OCI-LY7 (cell line): ENCODE measurements around the gene FCHSD2. TPM values are rescaled to one million over a fixed set of nuclear protein-coding genes. Genes with fewer than 3 reads are reported as not detected.

Experiments
- BruUV-seq: library from RNA; stranded (reverse); fragments of 400-500 nt; replicated peaks from 2 replicates; lab custom pipeline; 2021; lab: Mats Ljungman, UMichigan
- CTCF ChIA-PET: fragments of 300-600 bp; sonication (Branson Sonifier 250); formaldehyde crosslinking; loops from one replicate; lab custom pipeline; 2022; ENCODE audit warnings: antibody characterized with exemption; ENCODE audit not compliant: unreplicated experiment; lab: Charles Lee
- POLR2A ChIA-PET: fragments of 300-600 bp; sonication (Branson Sonifier 250); formaldehyde crosslinking; loops from one replicate; lab custom pipeline; 2022; ENCODE audit warnings: antibody characterized with exemption; lab: Charles Lee
- DNase-seq: peaks from one replicate; pipeline ENCODE4 v3.0.0-alpha.2; 2015; ENCODE audit warnings: low spot score
- H2AFZ ChIP-seq: fragments of 200-600 bp; sonication (generic), shearing (Covaris generic); 2 replicates; pipeline ENCODE4 v1.6.1; 2014; ENCODE audit warnings: mild to moderate bottlenecking, antibody characterized with exemption, low read length, moderate library complexity
- H3K27ac ChIP-seq: fragments of 200-600 bp; sonication (generic); 2 replicates; pipeline ENCODE4 v1.5.1; 2014; ENCODE audit warnings: mixed run types, low read depth, mild to moderate bottlenecking, moderate library complexity, low read length, inconsistent platforms; ENCODE audit not compliant: poor library complexity, severe bottlenecking
- H3K36me3 ChIP-seq: fragments of 200-600 bp; sonication (generic); 2 replicates; pipeline ENCODE4 v1.6.1; 2014; ENCODE audit warnings: mild to moderate bottlenecking, antibody characterized with exemption, low read length, moderate library complexity, mixed read lengths; ENCODE audit not compliant: insufficient read depth
- H3K4me1 ChIP-seq: fragments of 200-600 bp; sonication (generic); 2 replicates; pipeline ENCODE4 v1.5.1; 2014; ENCODE audit warnings: mild to moderate bottlenecking, low read length; ENCODE audit not compliant: insufficient read depth, poor library complexity, severe bottlenecking
- H3K4me2 ChIP-seq: fragments of 200-600 bp; sonication (generic); 2 replicates; pipeline ENCODE4 v1.6.1; 2014; ENCODE audit warnings: mild to moderate bottlenecking, low read length
- H3K4me3 ChIP-seq: fragments of 200-600 bp; sonication (generic); 2 replicates; pipeline ENCODE4 v1.5.1; 2014; ENCODE audit warnings: mild to moderate bottlenecking, low read depth, low read length; ENCODE audit not compliant: poor library complexity, severe bottlenecking
- H3K79me2 ChIP-seq: fragments of 200-600 bp; sonication (generic); 2 replicates; pipeline ENCODE4 v1.6.1; 2016; ENCODE audit warnings: low read depth, mild to moderate bottlenecking, low read length, moderate library complexity, mixed read lengths; ENCODE audit not compliant: insufficient read depth
- H3K9me2 ChIP-seq: fragments of 200-600 bp; sonication (generic); 2 replicates; pipeline ENCODE4 v1.6.1; 2016; ENCODE audit warnings: mild to moderate bottlenecking, low read length, mixed read lengths; ENCODE audit not compliant: insufficient read depth
- H3K9me3 ChIP-seq: fragments of 200-600 bp; sonication (generic); 2 replicates; pipeline ENCODE4 v1.6.1; 2014; ENCODE audit warnings: mild to moderate bottlenecking, mixed run types, low read length, mixed read lengths
- H4K20me1 ChIP-seq: fragments of 200-600 bp; sonication (generic); 2 replicates; pipeline ENCODE4 v1.6.1; 2014; ENCODE audit warnings: mild to moderate bottlenecking, antibody characterized with exemption, low read length, moderate library complexity, mixed read lengths; ENCODE audit not compliant: insufficient read depth
- CTCF ChIP-seq: fragments of 200-600 bp; sonication (generic); conservative IDR thresholded peaks from 2 replicates; pipeline ENCODE4 v1.5.1; 2014; ENCODE audit warnings: mild to moderate bottlenecking, antibody characterized with exemption, low read length, moderate library complexity, mixed read lengths
- EZH2phosphoT487 ChIP-seq: fragments of 200-600 bp; sonication (generic); IDR thresholded peaks from 2 replicates; pipeline ENCODE4 v1.6.1; 2018; ENCODE audit warnings: low read depth, borderline replicate concordance, mild to moderate bottlenecking, mixed run types, antibody characterized with exemption, low read length, moderate library complexity, mixed read lengths
- intact Hi-C: fragments of 100-400 bp; cut with micrococcal nuclease; formaldehyde crosslinking; loops from one replicate; pipeline ENCODE4 v1.10.0; 2022; ENCODE audit not compliant: unreplicated experiment
- total RNA-seq, 2 experiments: library from RNA; depleted of rRNA in 1 of 2; stranded (reverse); fragments of >200 nt in 1 of 2; shearing (Covaris generic) in 1 of 2; gene quantifications; 2 replicates each; pipeline ENCODE4 v1.2.3, GENCODE V29; 2014 to 2022

The FCHSD2 gene
- total RNA-seq, 2 experiments from 2014 or later = 39.0 to 147 TPM

GRCh38 chr11:72972496-72973128 lies 169.5 kb downstream of the FCHSD2 start:
- ChIA-PET CTCF (no interaction called here), POLR2A (interaction anchor here (0.7 kb wide), 2 partner anchors 11 to 22 kb away, joined by 3 read pairs; no protein-coding TSS in a partner anchor)
- no peaks in the 10 kb centered on the region for H3K4me1 ChIP-seq
- TF ChIP-seq CTCF (no peak), EZH2phosphoT487 (no peak)
- peaks cover 94% of the 10 kb centered on the region for H3K36me3 ChIP-seq
- no peak overlapping the region for H3K4me2 ChIP-seq
- no peaks in the 10 kb centered on the region for H3K9me2 ChIP-seq
- intact Hi-C loops = no loop called here
- no peak overlapping the region for H3K27ac ChIP-seq
- H3K79me2 ChIP-seq = peaks cover 32% of the 10 kb centered on the region; the same call in 1 of the 2 replicates
- no TSS peak for BruUV-seq
- H3K9me3 ChIP-seq = peaks cover 6% of the 10 kb centered on the region; the same call in 1 of the 2 replicates
- H3K4me3 ChIP-seq = no peak overlapping the region
- no peaks in the 10 kb centered on the region for H4K20me1 ChIP-seq
- DNase-seq = no peak
- no peak overlapping the region for H2AFZ ChIP-seq

- no TSS peak for BruUV-seq
- Histone ChIP-seq H3K4me2 (no peak overlapping the region), H3K4me3 (no peak overlapping the region), H3K27ac (no peak overlapping the region), H3K4me1 (no peaks in the 10 kb centered on the region), H3K9me3 (no peaks in the 10 kb centered on the region), H3K9me2 (no peaks in the 10 kb centered on the region), H4K20me1 (no peaks in the 10 kb centered on the region), H3K36me3 (peaks cover 91% of the 10 kb centered on the region), H3K79me2 (peaks cover 32% of the 10 kb centered on the region; the same call in 1 of the 2 replicates), H2AFZ (no peak overlapping the region)
- CTCF ChIA-PET = no interaction called here
- intact Hi-C loops = no loop called here
- POLR2A ChIA-PET = no interaction called here
- DNase-seq = no peak
- no peak for TF ChIP-seq EZH2phosphoT487
- no peak for TF ChIP-seq CTCF
These were observed 170.7 kb downstream of the FCHSD2 start for GRCh38 chr11:72971192-72971967.
